K562 (cell line): Measurements from ENCODE around the gene FREM1. TPM values are rescaled to one million over a fixed set of nuclear protein-coding genes. Genes with fewer than 3 reads are reported as not detected.
"Not testable (repeated sequence)": the region's sequence is repeated elsewhere in the genome, so short reads cannot be mapped to it uniquely, and the experiment has no call there.

ENCODE experiments used
- ATAC-seq: fragments of 200-7000 bp; cut with Tn5 transposase; 3 replicates; pipeline ENCODE4 v1.9.1; 2020; ENCODE audit warnings: moderate library complexity
- BruUV-seq: library from RNA; stranded (reverse); fragments of 400-500 nt; replicated peaks from 2 replicates; lab custom pipeline; 2021; lab: Mats Ljungman, UMichigan
- CTCF ChIA-PET: fragments of 300-600 bp; formaldehyde crosslinking; extraction: SDS; loops from one replicate; lab custom pipeline; 2021; ENCODE audit warnings: low intra/inter-chr PET ratio; lab: Yijun Ruan, JAX
- POLR2A ChIA-PET: fragments of 300-600, 350-650 bp; sonication (Branson Sonifier 250); formaldehyde crosslinking; extraction: SDS; loops from one replicate; lab custom pipeline; 2021; ENCODE audit warnings: antibody characterized with exemption, inconsistent platforms; lab: Yijun Ruan, JAX
- DNase-seq, 4 experiments: peaks; one replicate each; pipeline versions ENCODE4 v3.0.0 to v3.0.0-alpha.2; 2011 to 2018; ENCODE audit warnings: low spot score in 3 of 4, mixed read lengths in 3 of 4; ENCODE audit errors: extremely low read depth in 1 of 4
- FAIRE-seq: peaks from 2 replicates; lab custom pipeline; 2011; peaks lifted over from hg19 to GRCh38; lab: Jason Lieb, UNC
- H2AFZ ChIP-seq: 2 replicates; pipeline ENCODE4 v1.6.0; 2011; ENCODE audit warnings: low read depth, low read length, control low read depth, inconsistent platforms
- H3K27ac ChIP-seq: fragments of 200-600 bp; 3 replicates; pipeline ENCODE4 v1.8.0; 2011; ENCODE audit warnings: low read depth, mild to moderate bottlenecking, control low read depth, inconsistent platforms, low read length, moderate library complexity, mixed read lengths; ENCODE audit errors: extremely low read depth
- H3K27me3 ChIP-seq, 2 experiments: fragments of 300-600 bp in 1 of 2; 2 replicates in 1 of 2; 3 replicates in 1 of 2; pipeline versions ENCODE4 v1.6.0 to v1.8.0; 2011; ENCODE audit warnings: inconsistent platforms in 2 of 2, low read length in 2 of 2, mild to moderate bottlenecking in 1 of 2, mixed read lengths in 1 of 2, moderate library complexity in 1 of 2; ENCODE audit not compliant: control insufficient read depth in 2 of 2, insufficient read depth in 2 of 2
- H3K36me3 ChIP-seq: fragments of 300-600 bp; 3 replicates; pipeline ENCODE4 v1.8.0; 2011; ENCODE audit warnings: mild to moderate bottlenecking, low read length, inconsistent platforms; ENCODE audit not compliant: control insufficient read depth, insufficient read depth
- H3K4me1 ChIP-seq, 2 experiments: fragments of 200-600 bp in 1 of 2; replicated peaks in 1 of 2; 2 replicates in 1 of 2; 3 replicates in 1 of 2; pipeline versions ENCODE4 v1.5.1 to v1.8.0; 2011; ENCODE audit warnings: inconsistent platforms in 2 of 2, low read length in 2 of 2, mild to moderate bottlenecking in 1 of 2, mixed read lengths in 1 of 2, moderate library complexity in 1 of 2; ENCODE audit not compliant: control insufficient read depth in 2 of 2, insufficient read depth in 2 of 2
- H3K4me2 ChIP-seq: 2 replicates; pipeline ENCODE4 v1.6.1; 2011; ENCODE audit warnings: low read length, control low read depth, inconsistent platforms, mixed read lengths; ENCODE audit not compliant: insufficient read depth
- H3K4me3 ChIP-seq: fragments of 200-600 bp; sonication (generic), shearing (Covaris generic); 2 replicates; pipeline ENCODE4 v1.5.1; 2016; ENCODE audit warnings: control low read depth, inconsistent platforms
- H3K79me2 ChIP-seq: fragments of 200-600 bp; 3 replicates; pipeline ENCODE4 v1.8.0; 2011; ENCODE audit warnings: low read length, inconsistent platforms; ENCODE audit not compliant: control insufficient read depth, insufficient read depth
- H3K9ac ChIP-seq, 2 experiments: 2 replicates each; pipeline versions ENCODE4 v1.6.0 to v1.6.1; 2011; ENCODE audit warnings: low read depth in 2 of 2, low read length in 2 of 2, control low read depth in 1 of 2, inconsistent platforms in 1 of 2, mild to moderate bottlenecking in 1 of 2, mixed read lengths in 1 of 2; ENCODE audit not compliant: insufficient read depth in 1 of 2
- H3K9me1 ChIP-seq: one replicate; pipeline ENCODE4 v1.6.0; 2011; ENCODE audit warnings: inconsistent platforms, mild to moderate bottlenecking, low read length, moderate library complexity; ENCODE audit not compliant: control insufficient read depth, insufficient read depth
- H3K9me3 ChIP-seq: replicated peaks from 2 replicates; pipeline ENCODE4 v1.5.1; 2011; ENCODE audit warnings: low read depth, low read length, inconsistent platforms; ENCODE audit not compliant: control insufficient read depth, insufficient read depth
- H4K20me1 ChIP-seq: replicated peaks from 2 replicates; pipeline ENCODE4 v1.6.1; 2011; ENCODE audit warnings: low read length, inconsistent platforms, mixed read lengths; ENCODE audit not compliant: control insufficient read depth, insufficient read depth
- WGBS: fragments of 100-300 bp; shearing (Covaris generic); methylation state at CpG from one replicate; pipeline ENCODE4 v1.1.6; 2016; ENCODE audit warnings: low coverage, mixed read lengths; ENCODE audit not compliant: insufficient coverage; ENCODE audit errors: missing lambda C conversion rate; 5-methylcytosine and 5-hydroxymethylcytosine counted together
- in situ Hi-C: fragments of 300-500 bp; cut with MboI; formaldehyde crosslinking; loops from 4 replicates; pipeline ENCODE4 v1.15.0; 2018; ENCODE audit warnings: inconsistent platforms, mixed read lengths
- intact Hi-C: fragments of 100-400 bp; cut with micrococcal nuclease; formaldehyde crosslinking; loops from 2 replicates; pipeline ENCODE4 v1.14.2; 2022
- polyA plus RNA-seq, 8 experiments: library from polyadenylated mRNA; depleted of rRNA in 4 of 8; stranded (reverse) in 5 of 8; unstranded in 3 of 8; fragments of >200 nt; fragmentation: Nextera tagmentation in 2 of 8; fragmentation: Illumina TruSeq in 1 of 8; extraction: Ambion mirVana in 2 of 8; extraction: Trizol in 1 of 8; gene quantifications; 2 replicates each; pipeline versions ENCODE4 v1.2.1 to v1.2.3, GENCODE V29; 2011 to 2014; ENCODE audit warnings: inconsistent platforms in 1 of 8, missing spikeins in 1 of 8
- total RNA-seq, 7 experiments: library from RNA; depleted of rRNA in 6 of 7; stranded (reverse); fragments of >200 nt in 6 of 7; fragmentation: Illumina TruSeq in 2 of 7; extraction: Trizol in 2 of 7; gene quantifications; 2 replicates each; pipeline versions ENCODE4 v1.2.1 to v1.2.3, GENCODE V29; 2011 to 2021; ENCODE audit warnings: low replicate concordance in 1 of 7
- TF ChIP-seq, protein P1 (sequence below): sonication (generic); formaldehyde crosslinking; IDR thresholded peaks from 2 replicates; pipeline ENCODE4 v1.8.0; 2022; ENCODE audit warnings: mild to moderate bottlenecking, missing genetic modification reagents, borderline replicate concordance

Gene FREM1
- total and polyA plus RNA-seq, 9 of the 15 experiments (the other 6 are each of a cell fraction or from before 2014, with no cell fraction given): 0.03 to 0.24 (median 0.13) TPM; not detected in 2

DNA sequence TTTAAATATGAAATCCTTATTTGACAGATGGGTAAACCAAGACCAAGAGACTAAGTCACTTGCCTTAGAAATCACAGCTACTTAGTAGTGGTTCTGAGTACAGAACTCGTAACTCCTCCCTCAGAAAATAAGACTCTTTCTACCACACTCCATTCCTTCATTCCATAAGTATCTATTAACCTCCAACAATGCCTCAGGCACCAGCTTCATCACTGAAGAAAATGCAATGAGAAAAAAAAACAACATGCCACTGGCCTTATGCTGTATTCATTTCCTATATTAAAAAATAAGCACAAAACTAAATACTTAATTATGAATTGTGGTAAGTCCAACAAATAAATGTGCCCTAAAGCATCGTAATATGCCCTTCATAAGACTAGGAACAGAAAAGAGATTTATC, 13.5 kb upstream of the FREM1 start:
- Histone ChIP-seq H3K9me1 (no peaks in the 10 kb centered on the region), H3K4me3 (no peak overlapping the region), H2AFZ (no peak overlapping the region), H3K36me3 (no peaks in the 10 kb centered on the region), H3K79me2 (no peaks in the 10 kb centered on the region), H3K27ac (no peak overlapping the region), H3K9ac (no peak overlapping the region), H3K4me1 (peaks cover 0 to 6% of the 10 kb centered on the region in 2 experiments; a peak in 2 of 5 replicates), H3K27me3 (no peaks in the 10 kb centered on the region), H3K4me2 (no peak overlapping the region), H4K20me1 (no peaks in the 10 kb centered on the region), H3K9me3 (no peaks in the 10 kb centered on the region)
- POLR2A ChIA-PET: no interaction called here
- DNase-seq (no peak), FAIRE-seq (no peak), ATAC-seq (no peak)
- WGBS: 10% methylated on average over 2 of the region's 2 CpGs
- intact Hi-C loops: no loop called here
- in situ Hi-C loops: no loop called here
- CTCF ChIA-PET: no interaction called here
- no TSS peak for BruUV-seq
- TF ChIP-seq, protein P1, sequence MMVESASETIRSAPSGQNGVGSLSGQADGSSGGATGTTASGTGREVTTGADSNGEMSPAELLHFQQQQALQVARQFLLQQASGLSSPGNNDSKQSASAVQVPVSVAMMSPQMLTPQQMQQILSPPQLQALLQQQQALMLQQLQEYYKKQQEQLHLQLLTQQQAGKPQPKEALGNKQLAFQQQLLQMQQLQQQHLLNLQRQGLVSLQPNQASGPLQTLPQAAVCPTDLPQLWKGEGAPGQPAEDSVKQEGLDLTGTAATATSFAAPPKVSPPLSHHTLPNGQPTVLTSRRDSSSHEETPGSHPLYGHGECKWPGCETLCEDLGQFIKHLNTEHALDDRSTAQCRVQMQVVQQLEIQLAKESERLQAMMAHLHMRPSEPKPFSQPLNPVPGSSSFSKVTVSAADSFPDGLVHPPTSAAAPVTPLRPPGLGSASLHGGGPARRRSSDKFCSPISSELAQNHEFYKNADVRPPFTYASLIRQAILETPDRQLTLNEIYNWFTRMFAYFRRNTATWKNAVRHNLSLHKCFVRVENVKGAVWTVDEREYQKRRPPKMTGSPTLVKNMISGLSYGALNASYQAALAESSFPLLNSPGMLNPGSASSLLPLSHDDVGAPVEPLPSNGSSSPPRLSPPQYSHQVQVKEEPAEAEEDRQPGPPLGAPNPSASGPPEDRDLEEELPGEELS (CRISPR knock-in tag): no peak

DNA sequence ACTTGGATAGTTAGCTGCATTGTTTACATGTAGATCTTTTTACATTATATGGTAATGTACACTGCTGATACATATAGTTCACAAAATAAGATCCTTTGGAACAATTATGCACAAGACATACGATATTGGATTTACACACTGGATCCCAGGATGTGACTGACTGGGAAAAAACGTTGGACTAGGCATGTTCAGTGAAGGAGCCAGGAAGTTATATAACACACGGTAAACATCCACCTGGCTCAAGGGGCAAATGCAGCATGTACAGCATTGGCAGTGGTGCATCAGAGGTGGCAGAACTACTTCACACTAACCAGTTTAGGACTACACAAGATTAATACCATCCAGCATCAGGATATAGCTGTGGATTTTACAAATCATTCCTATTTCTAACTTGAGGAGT, 10.6 kb upstream of the FREM1 start:
- POLR2A ChIA-PET, H3K79me2 ChIP-seq, in situ Hi-C loops, H2AFZ ChIP-seq, H3K27me3 ChIP-seq, H3K4me1 ChIP-seq, intact Hi-C loops, H3K9me1 ChIP-seq, BruUV-seq, H3K36me3 ChIP-seq, ATAC-seq, H3K9ac ChIP-seq, FAIRE-seq, H3K27ac ChIP-seq, H4K20me1 ChIP-seq, DNase-seq, H3K9me3 ChIP-seq, CTCF ChIA-PET, H3K4me2 ChIP-seq, H3K4me3 ChIP-seq: not testable (repeated sequence)
- WGBS: 14% methylated on average over 3 of the region's 3 CpGs
